HK-2 (cell line): ENCODE results near the gene DEPDC1B.
A peak's percentile ranks its signal among the peaks of the same experiment; 100 is the strongest.
"Not testable (repeated sequence)": the region's sequence is repeated elsewhere in the genome, so short reads cannot be mapped to it uniquely, and the experiment has no call there.

ENCODE experiments used
- DNase-seq: peaks from one replicate; pipeline ENCODE4 v3.0.0-alpha.2; 2018; ENCODE audit not compliant: unreplicated experiment

DEPDC1B gene

DNA sequence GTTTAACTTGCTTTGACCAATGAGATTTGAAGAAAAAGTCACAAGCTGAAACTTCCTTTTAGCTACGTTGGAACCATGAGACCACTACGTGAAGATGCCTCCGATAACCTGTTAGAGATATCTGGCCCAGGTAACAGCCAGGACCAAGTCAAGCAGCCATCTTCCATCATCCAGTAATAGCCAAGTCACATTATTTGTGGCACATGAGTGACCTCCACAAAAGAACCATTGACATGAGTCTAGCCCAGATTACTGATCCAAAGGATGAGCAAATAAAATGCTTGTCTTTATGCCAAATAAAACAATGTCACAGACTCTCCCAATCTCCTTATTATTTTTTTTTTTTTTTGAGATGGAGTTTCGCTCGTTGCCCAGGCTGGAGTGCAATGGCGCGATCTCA lies 1.6 kb downstream of the DEPDC1B start:
- DNase-seq, result no peak

- DNase-seq, result no peak
Measured at GRCh38 chr5:60690326-60690725, 9.6 kb downstream of the DEPDC1B start.

DNA sequence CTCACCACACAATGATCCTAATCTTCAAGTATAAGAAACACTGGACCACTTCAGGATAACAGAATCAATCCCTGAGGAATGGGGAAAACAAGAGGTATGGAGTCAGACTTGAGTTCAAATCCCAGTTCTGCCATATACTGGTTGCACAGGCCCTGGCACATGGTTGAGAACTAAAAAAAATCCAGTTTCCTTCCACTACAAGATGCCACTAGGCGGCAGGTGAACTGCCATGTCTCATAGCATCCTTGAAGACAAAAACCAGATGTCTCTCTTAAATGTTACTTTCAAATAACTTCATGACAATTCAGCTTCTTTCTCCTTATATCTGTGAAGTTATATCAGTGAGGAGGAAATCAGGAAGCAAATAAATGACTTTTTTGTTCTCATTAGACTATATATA lies 11.0 kb downstream of the DEPDC1B start:
- no peak for DNase-seq

DNA sequence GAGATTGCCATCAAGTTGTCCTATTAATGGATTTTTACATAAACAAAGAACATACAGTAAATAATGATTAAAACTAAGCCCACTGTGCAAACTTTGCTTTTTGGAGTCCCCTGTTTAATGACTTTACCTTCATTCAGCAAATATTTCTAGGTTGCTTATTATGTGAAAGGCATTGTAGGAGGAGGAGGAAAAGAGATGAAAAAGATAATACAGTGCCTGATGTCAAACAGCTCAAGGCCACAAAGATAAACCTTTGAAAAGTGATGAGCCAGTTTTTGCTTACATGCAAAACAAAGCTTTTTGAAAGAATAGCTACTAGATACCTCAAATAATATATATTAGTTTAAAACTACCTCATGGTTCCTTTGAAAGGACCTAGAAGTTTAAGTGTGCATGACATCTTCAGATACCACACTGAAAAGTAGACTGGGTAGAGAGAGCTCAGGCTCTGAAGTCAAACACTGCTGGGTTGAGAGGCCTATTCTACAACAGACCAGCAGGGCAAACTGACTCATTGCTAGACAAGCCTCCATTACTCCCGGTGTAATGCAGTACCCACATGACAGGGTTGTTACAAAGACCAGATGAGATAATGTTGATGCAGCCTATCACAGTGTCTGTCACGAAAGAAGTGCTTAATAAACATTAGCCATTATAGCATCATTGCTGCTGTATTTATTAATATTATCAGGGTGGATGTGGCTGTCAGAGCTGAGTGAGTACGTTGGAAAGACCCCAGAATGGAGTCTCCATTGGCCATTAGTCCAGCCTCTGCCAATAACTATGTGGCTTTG lies 11.8 kb downstream of the DEPDC1B start:
- DNase-seq, result peak; percentile 6

DNA sequence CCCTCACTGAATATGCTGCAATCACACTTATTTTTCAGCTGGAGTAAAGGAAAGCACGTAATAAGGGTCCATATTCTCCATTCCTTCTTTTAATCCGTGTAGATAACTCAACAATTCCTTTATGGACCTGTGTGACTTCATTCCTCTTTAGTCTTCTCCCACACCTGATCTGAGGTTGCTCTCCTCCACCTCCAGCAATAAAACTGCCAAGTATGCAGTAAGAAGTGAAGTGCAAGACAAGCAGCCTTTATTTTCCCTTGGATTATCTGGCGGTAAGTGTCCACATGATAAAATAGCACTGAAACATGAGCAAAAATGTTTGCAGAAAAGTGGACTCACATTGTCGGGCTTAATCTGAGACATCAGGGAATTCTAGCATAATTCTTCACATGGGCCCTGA lies 13.8 kb downstream of the DEPDC1B start:
- no peak for DNase-seq

DNA sequence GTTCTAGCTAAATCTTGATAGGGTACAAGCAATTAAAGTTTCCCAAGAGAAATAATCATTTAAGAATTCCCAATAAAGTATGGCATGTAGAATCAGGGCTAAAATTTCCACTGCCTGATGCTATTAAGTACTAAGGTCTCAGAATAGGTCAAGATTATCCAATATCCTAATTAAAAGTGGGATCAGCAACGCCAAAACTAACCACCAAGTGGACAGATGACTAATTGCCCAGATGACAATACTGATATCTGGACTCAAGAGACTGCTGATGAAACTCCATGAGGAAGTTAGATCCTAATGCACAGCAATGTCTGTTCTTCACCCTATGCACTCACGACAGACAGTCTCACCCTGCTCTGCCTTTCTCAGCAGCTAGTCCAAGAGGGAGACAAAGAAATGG lies 14.3 kb downstream of the DEPDC1B start:
- DNase-seq, result no peak

DNA sequence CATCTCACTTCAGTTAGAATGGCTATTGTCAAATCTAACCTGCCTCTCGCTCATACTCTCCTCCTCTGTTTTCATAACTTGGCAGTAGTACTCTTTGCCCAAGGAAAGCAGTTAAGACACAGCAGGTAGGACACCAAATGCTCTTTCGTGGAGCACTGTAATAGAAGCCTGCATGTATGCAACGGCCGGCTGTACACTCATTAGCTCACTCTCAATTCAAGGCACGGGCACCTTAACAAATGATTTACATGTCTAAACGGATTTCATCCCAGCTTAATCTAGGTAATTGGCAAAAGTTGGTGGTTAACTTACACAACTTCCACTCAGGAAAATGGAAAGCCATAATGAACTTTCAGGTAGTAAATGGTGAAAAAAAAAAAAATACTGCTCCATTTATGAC lies 14.9 kb downstream of the DEPDC1B start:
- no peak for DNase-seq

- DNase-seq, result not testable (repeated sequence)
Measured at GRCh38 chr5:60682007-60682406, 18.0 kb downstream of the DEPDC1B start.

- DNase-seq, result no peak
Measured at GRCh38 chr5:60679816-60680215, 20.1 kb downstream of the DEPDC1B start.

DNA sequence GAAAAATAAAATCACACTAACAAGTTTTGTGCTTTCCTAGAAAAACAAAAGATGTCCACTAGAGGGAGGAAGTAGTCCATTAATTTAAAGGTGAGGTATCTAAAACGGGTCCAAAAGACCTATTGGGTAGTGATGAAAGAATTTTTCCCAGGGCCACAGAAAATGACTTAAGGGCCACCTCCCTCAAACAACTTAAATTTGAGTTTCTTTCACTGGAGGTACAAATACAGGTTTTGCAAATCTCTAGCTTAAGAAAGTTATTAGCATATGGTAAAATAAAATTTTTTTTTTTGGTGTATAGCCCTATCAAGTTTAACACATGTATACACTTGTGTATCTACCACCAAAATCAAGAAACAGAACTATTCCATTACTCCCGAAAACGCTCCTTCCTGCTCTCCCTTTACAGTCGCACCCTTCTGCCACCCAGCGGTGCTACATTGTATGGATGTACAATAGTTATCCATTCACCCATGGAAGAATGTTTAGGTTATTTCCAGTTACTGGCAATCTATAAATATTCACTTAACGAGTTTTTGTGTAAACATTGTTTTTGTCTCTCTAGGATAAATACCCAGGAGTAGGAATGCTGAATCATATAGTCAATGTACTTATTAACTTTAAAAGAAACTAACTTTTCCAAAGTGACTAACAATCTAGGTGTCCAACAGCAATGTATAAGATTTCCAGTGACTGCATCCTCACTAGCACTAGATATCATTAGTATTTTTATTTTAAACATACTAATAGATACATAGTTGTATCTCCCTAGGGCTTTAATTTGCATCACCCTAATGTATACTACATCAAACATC lies 21.9 kb downstream of the DEPDC1B start:
- DNase-seq, result peak; percentile 18

DNA sequence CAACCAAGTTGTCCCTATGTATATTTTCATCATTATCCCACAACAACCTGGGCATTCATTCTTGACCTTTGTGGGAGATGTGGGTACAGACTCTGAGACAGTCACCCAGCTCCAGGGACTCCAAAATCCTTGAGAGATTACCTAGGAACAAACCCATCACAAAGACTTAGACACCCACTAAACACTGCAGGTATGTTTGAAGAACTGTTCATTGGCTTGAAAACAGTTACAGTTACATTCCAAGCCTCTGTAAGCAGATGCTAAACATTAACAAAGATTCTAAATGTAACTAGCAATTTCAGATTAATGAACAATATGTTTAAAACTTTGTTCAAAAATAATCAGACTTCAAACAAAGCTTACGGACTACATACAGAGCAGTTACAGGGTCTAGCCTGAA lies 24.7 kb downstream of the DEPDC1B start:
- no peak for DNase-seq

GRCh38 chr5:60674251-60675069 lies 25.5 kb downstream of the DEPDC1B start:
- DNase-seq, result no peak

GRCh38 chr5:60673334-60673733 lies 26.6 kb downstream of the DEPDC1B start:
- no peak for DNase-seq

- DNase-seq, result no peak
Measured at GRCh38 chr5:60672693-60673264, 27.2 kb downstream of the DEPDC1B start.

DNA sequence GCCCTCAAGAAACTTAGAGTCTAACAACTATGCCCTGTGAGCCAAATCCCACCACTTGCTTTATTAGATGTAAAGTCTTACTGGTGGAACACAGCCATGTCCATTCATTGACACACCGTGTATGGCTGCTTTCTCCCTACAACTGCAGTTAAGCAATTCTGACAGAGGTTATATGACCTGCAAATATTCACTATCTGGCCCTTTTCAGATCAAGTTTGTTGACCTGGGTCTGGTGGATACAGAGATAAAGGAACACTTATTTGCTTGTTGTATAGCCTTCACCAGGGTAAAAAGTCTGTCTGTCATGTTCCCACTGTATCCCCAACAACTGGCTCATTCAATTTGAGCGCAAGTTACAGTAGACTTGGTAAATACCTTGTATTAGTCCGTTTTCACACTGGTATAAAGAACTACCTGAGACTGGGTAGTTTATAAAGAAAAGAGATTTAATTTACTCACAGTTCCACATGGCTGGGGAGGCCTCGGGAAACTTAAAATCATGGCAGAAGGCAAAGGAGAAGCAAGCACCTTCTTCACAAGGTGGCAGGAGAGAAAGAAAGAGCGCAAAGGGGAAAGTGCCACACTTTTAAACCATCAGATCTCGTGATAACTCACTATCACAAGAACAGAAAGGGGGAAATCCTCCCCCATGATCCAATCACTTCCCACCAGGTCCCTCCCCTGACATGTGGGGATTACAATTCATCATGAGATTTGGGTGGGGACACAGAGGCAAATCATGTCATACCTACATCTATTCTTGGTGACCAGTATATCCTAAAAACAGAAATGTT lies 27.9 kb downstream of the DEPDC1B start:
- no peak for DNase-seq

DNA sequence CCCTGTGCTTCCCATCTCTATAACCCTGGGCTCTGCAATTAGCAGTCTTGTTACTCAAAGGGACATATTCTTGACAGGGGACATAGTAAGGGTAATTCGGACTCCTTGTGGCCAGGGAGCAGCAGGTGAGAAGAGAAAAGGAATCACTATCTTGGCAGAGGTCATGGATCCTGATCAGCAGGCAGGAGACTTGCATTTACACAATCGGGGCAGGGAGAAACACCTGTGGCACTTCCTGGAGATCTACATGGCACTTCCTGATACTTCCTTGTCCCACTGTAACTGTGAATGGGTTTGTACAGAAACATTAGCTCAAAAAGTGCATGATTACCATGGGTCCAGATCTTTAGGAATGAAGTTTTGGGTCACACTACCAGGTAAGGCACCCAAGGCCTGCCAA lies 29.2 kb downstream of the DEPDC1B start:
- DNase-seq, result no peak

- DNase-seq, result no peak
Measured at GRCh38 chr5:60668686-60669304, 31.2 kb downstream of the DEPDC1B start.

DNA sequence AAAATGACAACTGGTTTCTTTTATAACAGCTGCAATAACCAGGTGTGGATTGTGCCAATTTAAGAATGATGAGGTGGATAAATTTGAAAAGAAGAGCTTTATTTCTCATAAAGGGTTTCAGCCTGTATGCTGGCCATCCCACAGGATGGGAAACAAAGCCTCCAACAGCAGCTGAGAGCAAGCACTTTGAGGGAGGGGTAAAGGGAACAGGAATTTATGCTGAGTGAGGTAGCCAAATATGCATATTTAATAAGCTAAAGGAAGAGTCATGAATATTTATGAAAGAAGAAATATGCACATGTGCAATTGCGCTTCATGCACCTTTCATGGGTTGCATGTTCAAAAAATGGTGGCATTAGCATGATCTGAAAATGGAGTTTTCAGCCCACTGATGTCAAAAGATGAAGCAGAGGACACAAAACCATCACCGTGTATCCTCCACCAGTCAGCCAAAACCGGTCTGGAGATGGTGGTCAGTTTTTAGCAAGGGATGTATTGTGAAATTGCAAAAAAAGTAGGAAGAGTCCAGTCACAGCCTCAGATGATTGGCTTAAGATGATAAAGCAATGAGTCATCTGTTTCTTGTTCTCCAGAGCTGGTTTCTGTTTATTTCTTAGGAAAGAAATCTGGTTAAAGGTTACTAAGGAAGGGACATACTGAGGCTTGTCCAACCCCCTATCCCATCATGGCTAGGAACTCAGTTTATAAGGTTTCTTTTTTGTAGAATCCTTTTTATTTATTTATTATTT lies 47.9 kb downstream of the DEPDC1B start:
- DNase-seq, result no peak

GRCh38 chr5:60649288-60649917 lies 50.6 kb downstream of the DEPDC1B start:
- no peak for DNase-seq
